Spinal cord (tissue), 10 donors: ENCODE measurements around the gene GPC6. TPM values are rescaled to one million over a fixed set of nuclear protein-coding genes. Genes with fewer than 3 reads are reported as not detected.

ENCODE experiments used
- DNase-seq, 6 donors: peaks; one replicate each; pipeline versions ENCODE4 v3.0.0 to v3.0.0-alpha.2; 2013 to 2015; ENCODE audit warnings: low spot score in 6 of 6, low read depth in 4 of 6
- H3K27ac ChIP-seq: one replicate; pipeline ENCODE4 v1.5.1; 2013; ENCODE audit warnings: low read depth, low read length, control low read depth
- H3K27me3 ChIP-seq: one replicate; pipeline ENCODE4 v1.6.1; 2013; ENCODE audit warnings: low read length; ENCODE audit not compliant: control insufficient read depth, insufficient read depth
- H3K36me3 ChIP-seq: one replicate; pipeline ENCODE4 v1.6.1; 2013; ENCODE audit warnings: low read length; ENCODE audit not compliant: control insufficient read depth, insufficient read depth
- H3K4me1 ChIP-seq: one replicate; pipeline ENCODE4 v1.6.1; 2013; ENCODE audit warnings: low read length; ENCODE audit not compliant: control insufficient read depth, insufficient read depth
- H3K4me3 ChIP-seq: one replicate; pipeline ENCODE4 v1.5.1; 2013; ENCODE audit warnings: low read depth, low read length, control low read depth
- H3K9me3 ChIP-seq: one replicate; pipeline ENCODE4 v1.6.1; 2013; ENCODE audit warnings: low read length; ENCODE audit not compliant: control insufficient read depth, insufficient read depth
- WGBS: methylation state at CpG from one replicate; pipeline ENCODE4 v1.1.5; 2013; ENCODE audit warnings: missing lambda C conversion rate; ENCODE audit not compliant: insufficient coverage; 5-methylcytosine and 5-hydroxymethylcytosine counted together
- polyA plus RNA-seq, 2 donors: library from polyadenylated mRNA; unstranded; fragments of 120-200 nt; gene quantifications; one replicate each; pipeline ENCODE4 v1.2.1, GENCODE V29; 2013; ENCODE audit not compliant: insufficient read length in 2 of 2
- total RNA-seq, 2 donors: library from RNA; depleted of rRNA in 1 of 2; stranded (reverse); fragments of 120-200 nt in 1 of 2; fragments of >200 nt in 1 of 2; gene quantifications; one replicate each; pipeline versions ENCODE4 v1.2.3 to v1.2.4, GENCODE V29; 2013 to 2014
- donor health status: healthy.

Gene GPC6
- total and polyA plus RNA-seq, 4 donors = 19.8 to 109 (median 46.0) TPM

DNA sequence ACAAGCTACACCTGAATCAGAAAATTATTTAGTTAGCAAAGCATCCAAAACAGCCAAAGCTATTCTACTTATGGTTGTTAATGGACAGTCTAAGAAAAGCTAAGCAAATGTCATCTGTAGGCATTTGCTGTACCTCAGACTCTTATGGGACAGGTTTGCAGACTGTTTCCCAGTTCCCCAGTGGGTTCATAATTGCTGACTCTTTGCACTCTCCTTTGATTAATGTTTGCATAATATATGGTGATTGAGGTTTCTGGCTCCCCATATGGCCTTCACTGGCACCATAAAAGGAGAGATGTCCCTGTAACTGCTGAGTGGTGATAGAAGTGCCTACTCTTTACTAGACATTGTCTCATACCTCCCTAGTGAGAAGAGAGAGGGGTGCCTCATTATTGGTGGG lies 142.1 kb downstream of the GPC6 start:
- no peaks in the 10 kb centered on the region for H3K27me3 ChIP-seq
- no peaks in the 10 kb centered on the region for H3K4me1 ChIP-seq
- H3K4me3 ChIP-seq = no peak overlapping the region
- DNase-seq = no peak
- no peak overlapping the region for H3K27ac ChIP-seq
- no peaks in the 10 kb centered on the region for H3K36me3 ChIP-seq
- no peaks in the 10 kb centered on the region for H3K9me3 ChIP-seq

DNA sequence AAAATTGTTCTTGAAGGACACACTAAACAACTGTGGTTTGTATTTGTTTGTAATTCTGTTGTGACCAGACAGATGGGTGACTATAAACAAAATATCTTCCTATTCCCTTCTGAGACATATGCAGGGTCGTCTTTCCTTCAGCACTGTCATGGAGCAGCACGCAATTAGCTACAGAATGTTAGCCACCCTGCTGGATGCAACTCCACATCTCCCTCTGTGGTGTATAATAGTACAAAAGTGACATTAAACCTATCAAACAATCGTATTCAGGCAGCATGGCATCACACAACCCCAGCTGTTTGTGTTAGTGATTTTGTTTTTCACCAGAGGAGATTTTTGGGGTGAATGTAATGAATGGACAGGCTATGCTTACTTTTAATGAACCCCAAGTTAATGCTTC lies 146.2 kb downstream of the GPC6 start:
- Histone ChIP-seq H3K4me1 (no peaks in the 10 kb centered on the region), H3K4me3 (no peak overlapping the region), H3K27ac (no peak overlapping the region), H3K9me3 (no peaks in the 10 kb centered on the region), H3K36me3 (no peaks in the 10 kb centered on the region), H3K27me3 (no peaks in the 10 kb centered on the region)
- no CpG with 5 or more reads among the region's 3 CpGs for WGBS
- DNase-seq = peak in 5 of 6 donors; percentile 6 to 93 (median 43)

DNA sequence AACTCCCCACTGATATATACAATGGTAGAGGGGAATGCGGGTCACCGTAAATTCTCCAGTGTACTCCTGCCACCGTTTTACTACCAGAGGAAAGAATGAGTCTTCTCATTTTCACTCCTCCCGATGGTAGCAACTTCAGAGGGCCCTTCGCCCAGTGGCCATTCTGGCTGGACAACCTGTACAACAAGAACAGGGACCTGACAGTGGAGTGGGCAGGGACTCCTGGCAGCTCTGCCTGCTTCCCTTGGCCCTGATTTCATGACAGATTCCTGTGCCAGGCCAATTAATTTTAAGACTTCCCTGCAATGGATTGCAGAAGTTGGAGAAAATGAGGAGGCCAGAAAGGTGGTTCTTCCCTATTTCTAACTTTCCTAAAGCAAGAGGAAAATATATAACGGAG lies 148.9 kb downstream of the GPC6 start:
- H3K27me3 ChIP-seq = no peaks in the 10 kb centered on the region
- no peaks in the 10 kb centered on the region for H3K9me3 ChIP-seq
- WGBS = 56% methylated on average over 4 of the region's 6 CpGs

DNA sequence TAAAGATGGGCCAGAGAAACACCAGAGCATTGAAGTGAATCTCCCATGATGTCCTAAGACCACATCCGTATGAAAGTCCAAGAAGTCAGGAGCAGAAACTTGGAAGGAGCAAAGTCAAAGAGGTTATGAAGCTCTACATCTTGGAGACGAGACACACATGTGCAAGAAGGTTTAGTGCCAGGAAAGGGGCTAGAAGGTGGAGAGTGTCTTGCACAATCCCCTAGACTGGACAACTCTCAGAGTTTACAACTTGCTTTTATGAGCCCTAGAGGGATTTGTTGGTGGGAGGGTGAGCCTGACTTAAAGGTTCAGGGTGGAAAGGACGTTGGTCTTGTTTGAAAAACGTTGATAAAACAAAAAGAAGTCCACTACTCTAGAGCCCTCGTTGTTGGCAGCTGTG lies 150.6 kb downstream of the GPC6 start:
- Histone ChIP-seq H3K9me3 (no peaks in the 10 kb centered on the region), H3K4me1 (no peaks in the 10 kb centered on the region), H3K4me3 (no peak overlapping the region), H3K27me3 (no peaks in the 10 kb centered on the region), H3K36me3 (no peaks in the 10 kb centered on the region), H3K27ac (no peak overlapping the region)
- 65% methylated on average over 4 of the region's 5 CpGs for WGBS
- DNase-seq = no peak

More for the DNA sequence above, 148.9 kb downstream of the GPC6 start:
- Histone ChIP-seq H3K4me1 (no peaks in the 10 kb centered on the region), H3K4me3 (no peak overlapping the region), H3K36me3 (no peaks in the 10 kb centered on the region), H3K27ac (no peak overlapping the region)
- DNase-seq = peak in 1 of 6 donors; percentile 23

DNA sequence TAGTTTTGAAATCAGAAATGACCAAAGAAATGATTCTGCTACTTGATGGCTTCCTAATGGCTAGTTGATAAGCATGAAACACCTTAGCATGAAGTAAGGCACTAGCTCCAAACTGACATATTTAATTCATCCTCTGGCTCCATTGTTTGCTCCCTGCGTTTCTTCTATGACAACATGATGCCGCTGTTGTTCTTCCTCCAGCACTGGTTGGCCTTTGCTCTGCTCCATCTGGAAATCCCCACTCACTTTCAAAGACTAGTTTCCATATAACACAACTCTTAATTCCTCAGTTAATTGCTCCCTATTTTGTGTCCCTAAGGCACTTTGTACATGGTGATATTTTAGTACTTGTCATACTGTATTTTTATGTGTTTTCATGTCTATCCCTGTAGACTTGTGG lies 151.6 kb downstream of the GPC6 start:
- peak in 1 of 6 donors; percentile 29 for DNase-seq
- no peaks in the 10 kb centered on the region for H3K27me3 ChIP-seq
- H3K36me3 ChIP-seq = no peaks in the 10 kb centered on the region
- H3K9me3 ChIP-seq = no peaks in the 10 kb centered on the region
- H3K4me1 ChIP-seq = no peaks in the 10 kb centered on the region
- H3K4me3 ChIP-seq = no peak overlapping the region
- no peak overlapping the region for H3K27ac ChIP-seq
- WGBS = 69% methylated on average over 2 of the region's 2 CpGs

DNA sequence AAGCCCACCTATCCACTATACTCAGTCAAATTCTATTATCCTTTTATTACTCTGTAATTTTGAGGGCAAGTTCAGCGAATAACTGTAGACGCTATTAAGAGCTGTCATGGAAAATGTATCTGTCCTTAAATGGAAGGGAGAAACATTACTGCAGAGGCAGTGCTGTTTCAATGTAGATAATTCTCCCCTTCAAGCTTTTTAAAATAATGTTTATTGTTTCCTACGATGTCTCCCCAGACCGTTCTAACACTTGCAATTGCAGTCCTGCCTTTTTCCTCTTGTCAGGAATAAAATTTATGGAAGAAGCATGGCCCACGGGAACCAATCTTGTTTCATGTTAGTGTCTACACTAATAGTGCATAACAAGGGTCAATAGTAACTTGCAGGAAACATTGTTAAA lies 159.5 kb downstream of the GPC6 start:
- Histone ChIP-seq H3K9me3 (no peaks in the 10 kb centered on the region), H3K27me3 (no peaks in the 10 kb centered on the region), H3K36me3 (no peaks in the 10 kb centered on the region), H3K27ac (no peak overlapping the region), H3K4me1 (no peaks in the 10 kb centered on the region), H3K4me3 (no peak overlapping the region)
- peak in 1 of 6 donors; percentile 83 for DNase-seq
- no CpG with 5 or more reads among the region's 5 CpGs for WGBS

DNA sequence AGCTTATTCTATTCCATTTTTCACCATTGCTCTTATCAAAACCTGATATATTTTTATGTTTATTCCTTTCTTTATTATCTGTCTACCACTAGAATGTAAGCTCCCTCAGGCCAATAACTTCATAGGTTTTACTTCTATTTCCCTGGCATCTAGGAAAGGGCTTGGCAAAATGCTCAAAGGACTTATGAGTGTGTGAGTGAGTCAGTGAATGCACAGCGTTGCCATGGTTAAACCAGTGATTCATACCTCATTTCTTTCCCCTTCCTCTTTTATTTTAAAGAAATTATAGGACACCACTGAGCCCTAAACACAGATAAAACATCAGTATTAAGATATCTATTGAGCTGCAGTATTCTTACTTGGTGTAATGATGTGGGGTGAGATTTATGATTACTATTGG lies 162.1 kb downstream of the GPC6 start:
- WGBS = no CpG with 5 or more reads among the region's 1 CpG

DNA sequence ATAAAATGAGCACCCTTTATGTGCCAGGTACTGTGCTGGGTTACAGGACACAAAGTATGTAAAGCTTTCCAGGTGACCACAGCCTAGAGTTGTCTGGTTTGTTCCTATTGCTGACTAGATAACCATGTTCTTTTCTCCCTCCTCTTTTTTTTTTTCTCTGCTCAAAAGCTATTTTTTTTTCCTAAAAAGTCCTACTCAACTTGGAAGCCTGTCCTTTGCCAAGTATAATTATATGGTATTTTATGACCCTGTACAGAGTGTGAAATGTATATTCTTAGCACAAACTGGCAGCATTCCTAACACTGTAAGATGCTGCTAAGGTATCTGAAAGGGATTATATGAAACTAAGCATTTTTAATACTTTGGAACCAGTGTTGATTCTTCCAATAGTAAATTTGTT lies 171.0 kb downstream of the GPC6 start:
- Histone ChIP-seq H3K4me3 (no peak overlapping the region), H3K27me3 (no peaks in the 10 kb centered on the region), H3K27ac (no peak overlapping the region), H3K36me3 (no peaks in the 10 kb centered on the region), H3K4me1 (no peaks in the 10 kb centered on the region), H3K9me3 (no peaks in the 10 kb centered on the region)
- DNase-seq = no peak

More for the DNA sequence above, 162.1 kb downstream of the GPC6 start:
- no peaks in the 10 kb centered on the region for H3K36me3 ChIP-seq
- H3K4me1 ChIP-seq = no peaks in the 10 kb centered on the region
- no peaks in the 10 kb centered on the region for H3K9me3 ChIP-seq
- no peak for DNase-seq
- no peak overlapping the region for H3K4me3 ChIP-seq
- H3K27ac ChIP-seq = no peak overlapping the region
- H3K27me3 ChIP-seq = no peaks in the 10 kb centered on the region

DNA sequence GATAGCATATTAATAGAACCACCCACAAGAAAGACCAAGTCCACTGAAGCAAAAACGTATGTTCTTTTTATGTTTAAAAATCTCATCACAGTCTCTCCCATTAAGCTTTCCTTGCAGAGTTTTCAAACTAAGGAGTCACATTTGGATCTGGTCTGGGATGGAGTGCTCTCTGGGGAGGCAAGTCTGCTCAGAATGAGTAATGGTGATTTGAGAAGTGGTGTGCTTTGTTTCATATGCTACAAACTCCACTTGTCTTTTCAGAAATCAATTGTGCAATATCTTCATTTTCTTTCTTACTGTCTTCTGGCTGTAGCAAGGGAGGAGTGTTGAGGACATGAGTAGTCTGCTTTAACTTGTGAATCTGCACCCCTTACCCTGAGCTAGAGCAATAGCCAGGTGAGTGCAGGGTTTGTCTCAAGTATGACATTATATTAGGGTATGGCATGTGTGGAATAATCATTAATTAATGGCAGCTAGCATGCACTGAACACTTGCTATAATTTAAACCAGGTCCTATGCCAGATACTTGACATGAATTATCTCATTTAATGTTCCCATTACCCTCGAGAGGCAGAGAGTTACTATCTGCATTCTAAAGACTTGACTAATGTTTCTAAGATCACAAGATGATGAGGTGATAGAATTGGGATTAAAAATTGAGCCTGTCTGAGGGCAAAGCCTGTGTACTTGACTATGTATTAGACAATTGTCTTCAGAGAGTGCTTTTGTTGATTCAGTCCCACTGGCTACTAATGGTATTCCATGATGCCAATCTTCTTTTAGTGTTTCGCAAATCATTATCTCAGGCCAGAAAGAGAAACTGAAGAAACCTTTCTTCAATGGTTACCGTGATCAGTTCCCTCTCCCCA lies 171.8 kb downstream of the GPC6 start:
- Histone ChIP-seq H3K4me1 (no peaks in the 10 kb centered on the region), H3K27me3 (no peaks in the 10 kb centered on the region), H3K36me3 (no peaks in the 10 kb centered on the region), H3K4me3 (no peak overlapping the region), H3K27ac (no peak overlapping the region), H3K9me3 (no peaks in the 10 kb centered on the region)
- DNase-seq = peak in 1 of 6 donors; percentile 25
- 80% methylated on average over 2 of the region's 4 CpGs for WGBS

DNA sequence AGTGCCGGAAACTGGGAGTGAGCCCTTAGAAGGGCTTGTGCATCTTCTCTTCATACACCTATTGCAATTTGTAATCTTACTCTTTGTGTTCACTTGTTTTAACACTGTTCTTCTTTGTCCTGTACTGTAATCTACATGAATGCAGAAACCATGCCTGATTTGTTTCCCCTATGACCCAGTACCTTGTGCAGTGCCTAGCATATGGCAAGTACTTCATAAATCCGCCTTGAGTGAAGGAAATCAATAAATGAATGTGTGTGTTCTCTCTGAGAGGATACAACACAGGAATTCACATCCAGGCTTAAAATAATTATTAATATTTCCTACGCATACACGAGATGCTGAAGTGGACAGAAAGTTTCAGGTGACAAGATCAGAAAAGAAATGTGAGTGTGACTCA lies 172.6 kb downstream of the GPC6 start:
- H3K27ac ChIP-seq = no peak overlapping the region
- no peak for DNase-seq
- H3K36me3 ChIP-seq = no peaks in the 10 kb centered on the region
- no peaks in the 10 kb centered on the region for H3K27me3 ChIP-seq
- H3K4me1 ChIP-seq = no peaks in the 10 kb centered on the region
- no peaks in the 10 kb centered on the region for H3K9me3 ChIP-seq
- WGBS = no CpG with 5 or more reads among the region's 4 CpGs
- H3K4me3 ChIP-seq = no peak overlapping the region
